HepG2 (cell line): ENCODE data around the gene CXXC5. TPM values are rescaled to one million over a fixed set of nuclear protein-coding genes. Genes with fewer than 3 reads are reported as not detected.

Experiments used
- ARID2 ChIP-seq: sonication (generic); formaldehyde crosslinking; IDR thresholded peaks from 2 replicates; pipeline ENCODE4 v1.8.1; 2022; ENCODE audit warnings: mild to moderate bottlenecking, missing genetic modification reagents, borderline replicate concordance
- IKZF4 ChIP-seq: sonication (generic); formaldehyde crosslinking; IDR thresholded peaks from 2 replicates; pipeline ENCODE4 v1.5.1; 2020; ENCODE audit warnings: borderline replicate concordance, mild to moderate bottlenecking, low read depth, missing genetic modification reagents; ENCODE audit errors: not compliant biosample characterization
- NCOA5 ChIP-seq: sonication (generic); formaldehyde crosslinking; IDR thresholded peaks from 2 replicates; pipeline ENCODE4 v1.4.0; 2020; ENCODE audit warnings: missing genetic modification reagents
- PCBP2 ChIP-seq: fragments of 200-400 bp; formaldehyde crosslinking; optimal IDR thresholded peaks from 2 replicates; pipeline ENCODE3; 2018; ENCODE audit warnings: low read length, low read depth; ENCODE audit not compliant: poor library complexity, severe bottlenecking
- SMYD3 ChIP-seq: sonication (generic); formaldehyde crosslinking; IDR thresholded peaks from 2 replicates; pipeline ENCODE4 v1.8.1; 2023; ENCODE audit warnings: mild to moderate bottlenecking, missing genetic modification reagents
- TARDBP ChIP-seq: sonication (generic); formaldehyde crosslinking; IDR thresholded peaks from 2 replicates; pipeline ENCODE4 v1.8.0; 2022; ENCODE audit warnings: mild to moderate bottlenecking, missing genetic modification reagents
- THYN1 ChIP-seq: sonication (generic); formaldehyde crosslinking; IDR thresholded peaks from 2 replicates; pipeline ENCODE4 v1.8.1; 2023; ENCODE audit warnings: low read depth, mild to moderate bottlenecking, moderate library complexity, missing genetic modification reagents, borderline replicate concordance
- WIZ ChIP-seq: sonication (generic); formaldehyde crosslinking; IDR thresholded peaks from 2 replicates; pipeline ENCODE4 v1.5.1; 2020; ENCODE audit warnings: mild to moderate bottlenecking, missing genetic modification reagents
- ZBTB20 ChIP-seq: sonication (generic); formaldehyde crosslinking; IDR thresholded peaks from 2 replicates; pipeline ENCODE4 v1.8.1; 2023; ENCODE audit warnings: missing genetic modification reagents, low read depth, mild to moderate bottlenecking, borderline replicate concordance
- ZBTB7A ChIP-seq: sonication (generic); formaldehyde crosslinking; IDR thresholded peaks from 2 replicates; pipeline ENCODE4 v1.8.0; 2022; ENCODE audit warnings: mild to moderate bottlenecking, missing genetic modification reagents
- ZFX ChIP-seq: sonication (generic); formaldehyde crosslinking; IDR thresholded peaks from 2 replicates; pipeline ENCODE4 v1.4.0; 2020; ENCODE audit warnings: mild to moderate bottlenecking, low read depth, missing genetic modification reagents, moderate library complexity
- ZKSCAN1 ChIP-seq: fragments of 150-350 bp; IDR thresholded peaks from 2 replicates; pipeline ENCODE4 v1.6.1; 2014; ENCODE audit warnings: low read length
- ZNF101 ChIP-seq: sonication (generic); formaldehyde crosslinking; IDR thresholded peaks from 2 replicates; pipeline ENCODE4 v1.4.0; 2020; ENCODE audit warnings: mild to moderate bottlenecking, low read depth, missing genetic modification reagents, borderline replicate concordance
- ZNF335 ChIP-seq: sonication (generic); formaldehyde crosslinking; IDR thresholded peaks from 2 replicates; pipeline ENCODE4 v1.4.0; 2020; ENCODE audit warnings: missing genetic modification reagents
- ZNF776 ChIP-seq: sonication (generic); formaldehyde crosslinking; IDR thresholded peaks from 2 replicates; pipeline ENCODE4 v1.4.0; 2020; ENCODE audit warnings: mild to moderate bottlenecking, missing genetic modification reagents
- polyA plus RNA-seq, 8 experiments: library from polyadenylated mRNA; depleted of rRNA in 3 of 8; stranded (reverse) in 7 of 8; unstranded in 1 of 8; fragments of >200 nt; fragmentation: Illumina TruSeq in 4 of 8; extraction: Trizol in 4 of 8; gene quantifications; 2 replicates each; pipeline versions ENCODE4 v1.2.1 to v1.2.3, GENCODE V29; 2011 to 2016; ENCODE audit warnings: low read depth in 4 of 8, missing spikeins in 1 of 8, mixed read lengths in 1 of 8; ENCODE audit not compliant: insufficient read depth in 1 of 8
- total RNA-seq, 5 experiments: library from RNA; depleted of rRNA; stranded (reverse); fragments of >200 nt; fragmentation: Illumina TruSeq; extraction: Trizol; gene quantifications; 2 replicates each; pipeline ENCODE4 v1.2.3, GENCODE V29; 2016; ENCODE audit warnings: low read depth in 1 of 5
- TF ChIP-seq, protein P1 (sequence below): sonication (generic); formaldehyde crosslinking; IDR thresholded peaks from 2 replicates; pipeline ENCODE4 v1.8.0; 2022; ENCODE audit warnings: missing genetic modification reagents, mild to moderate bottlenecking, inconsistent platforms, borderline replicate concordance
- TF ChIP-seq, protein P2 (sequence below): sonication (generic); formaldehyde crosslinking; IDR thresholded peaks from 2 replicates; pipeline ENCODE4 v1.8.1; 2023; ENCODE audit warnings: mild to moderate bottlenecking, missing genetic modification reagents, borderline replicate concordance
- TF ChIP-seq, protein P3 (sequence below): sonication (generic); formaldehyde crosslinking; IDR thresholded peaks from 2 replicates; pipeline ENCODE4 v1.4.0; 2020; ENCODE audit warnings: missing genetic modification reagents, mild to moderate bottlenecking, borderline replicate concordance
- TF ChIP-seq, protein P4 (sequence below), 2 experiments: sonication (generic) in 1 of 2; formaldehyde crosslinking in 1 of 2; IDR thresholded peaks; 2 replicates each; pipeline versions ENCODE4 v1.5.1 to v1.6.1; 2011 to 2020; ENCODE audit warnings: borderline replicate concordance in 1 of 2, low read depth in 1 of 2, low read length in 1 of 2, mild to moderate bottlenecking in 1 of 2, missing genetic modification reagents in 1 of 2, moderate library complexity in 1 of 2
- TF ChIP-seq, protein P5 (sequence below): sonication (generic); formaldehyde crosslinking; conservative IDR thresholded peaks from 2 replicates; pipeline ENCODE4 v1.5.0; 2020; ENCODE audit warnings: missing genetic modification reagents

Gene CXXC5
- total and polyA plus RNA-seq, 2 of the 13 experiments (the other 11 are each of a cell fraction or from before 2014, with no cell fraction given) = 32.3 to 33.0 TPM

DNA sequence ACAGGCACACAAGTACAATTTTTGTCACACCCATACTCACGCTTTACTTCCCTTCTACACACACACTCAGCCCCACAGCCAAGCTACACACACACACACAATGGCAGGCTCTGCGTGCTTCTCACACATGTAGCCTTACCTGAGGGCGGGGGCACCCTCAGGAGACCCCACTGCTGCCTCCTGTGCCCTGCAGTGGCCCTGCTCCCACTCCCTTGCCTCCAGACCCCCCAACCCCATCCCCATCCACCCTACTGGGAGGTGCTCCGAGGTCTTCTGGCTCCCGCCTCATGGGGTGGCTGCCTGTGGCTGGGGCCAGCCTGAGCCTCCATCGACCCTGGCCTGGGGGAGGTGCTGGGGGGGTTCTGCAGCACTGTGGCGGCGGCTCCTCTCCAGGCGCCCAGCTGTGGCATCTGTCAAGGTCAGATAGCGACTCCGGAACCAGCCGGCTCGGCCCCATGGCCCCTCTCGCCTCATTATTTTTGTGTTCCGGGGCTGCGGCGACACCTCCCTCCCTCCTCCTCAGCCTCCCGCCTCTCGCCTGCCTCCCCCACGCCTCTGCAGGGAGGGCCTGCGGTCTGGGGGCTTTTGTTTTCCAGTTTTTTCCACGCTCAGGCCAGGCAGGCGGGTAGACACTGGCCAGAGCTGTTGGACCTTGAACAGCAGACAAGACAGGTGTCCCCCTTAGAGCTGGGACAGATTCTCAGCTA is 21.7 kb downstream of the CXXC5 start (continued):
- TF ChIP-seq, protein P1, sequence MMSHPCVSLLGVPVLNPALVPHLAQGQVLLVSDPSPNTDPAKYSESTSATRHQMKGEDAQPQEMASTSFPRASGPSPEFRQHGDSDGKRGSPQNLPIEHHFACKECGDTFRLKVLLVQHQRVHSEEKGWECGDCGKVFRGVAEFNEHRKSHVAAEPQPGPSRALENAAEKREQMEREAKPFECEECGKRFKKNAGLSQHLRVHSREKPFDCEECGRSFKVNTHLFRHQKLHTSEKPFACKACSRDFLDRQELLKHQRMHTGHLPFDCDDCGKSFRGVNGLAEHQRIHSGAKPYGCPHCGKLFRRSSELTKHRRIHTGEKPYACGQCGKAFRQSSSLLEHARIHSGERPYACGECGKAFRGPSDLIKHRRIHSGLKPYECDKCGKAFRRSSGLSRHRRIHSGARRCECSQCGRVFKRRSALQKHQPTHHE (CRISPR knock-in tag) = no peak
- TF ChIP-seq, protein P2, sequence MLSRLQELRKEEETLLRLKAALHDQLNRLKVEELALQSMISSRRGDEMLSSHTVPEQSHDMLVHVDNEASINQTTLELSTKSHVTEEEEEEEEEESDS (CRISPR knock-in tag) = no peak
- no peak for TF ChIP-seq ZKSCAN1
- 0 out of 2 replicates have a peak, but pooled peaks have one; percentile 55 for TF ChIP-seq ZNF776
- TF ChIP-seq ZBTB20 = no peak
- TF ChIP-seq PCBP2 = no peak
- no peak for TF ChIP-seq ZNF101 (CRISPR knock-in tag)
- TF ChIP-seq NCOA5 (CRISPR knock-in tag) = no peak
- TF ChIP-seq, protein P3, sequence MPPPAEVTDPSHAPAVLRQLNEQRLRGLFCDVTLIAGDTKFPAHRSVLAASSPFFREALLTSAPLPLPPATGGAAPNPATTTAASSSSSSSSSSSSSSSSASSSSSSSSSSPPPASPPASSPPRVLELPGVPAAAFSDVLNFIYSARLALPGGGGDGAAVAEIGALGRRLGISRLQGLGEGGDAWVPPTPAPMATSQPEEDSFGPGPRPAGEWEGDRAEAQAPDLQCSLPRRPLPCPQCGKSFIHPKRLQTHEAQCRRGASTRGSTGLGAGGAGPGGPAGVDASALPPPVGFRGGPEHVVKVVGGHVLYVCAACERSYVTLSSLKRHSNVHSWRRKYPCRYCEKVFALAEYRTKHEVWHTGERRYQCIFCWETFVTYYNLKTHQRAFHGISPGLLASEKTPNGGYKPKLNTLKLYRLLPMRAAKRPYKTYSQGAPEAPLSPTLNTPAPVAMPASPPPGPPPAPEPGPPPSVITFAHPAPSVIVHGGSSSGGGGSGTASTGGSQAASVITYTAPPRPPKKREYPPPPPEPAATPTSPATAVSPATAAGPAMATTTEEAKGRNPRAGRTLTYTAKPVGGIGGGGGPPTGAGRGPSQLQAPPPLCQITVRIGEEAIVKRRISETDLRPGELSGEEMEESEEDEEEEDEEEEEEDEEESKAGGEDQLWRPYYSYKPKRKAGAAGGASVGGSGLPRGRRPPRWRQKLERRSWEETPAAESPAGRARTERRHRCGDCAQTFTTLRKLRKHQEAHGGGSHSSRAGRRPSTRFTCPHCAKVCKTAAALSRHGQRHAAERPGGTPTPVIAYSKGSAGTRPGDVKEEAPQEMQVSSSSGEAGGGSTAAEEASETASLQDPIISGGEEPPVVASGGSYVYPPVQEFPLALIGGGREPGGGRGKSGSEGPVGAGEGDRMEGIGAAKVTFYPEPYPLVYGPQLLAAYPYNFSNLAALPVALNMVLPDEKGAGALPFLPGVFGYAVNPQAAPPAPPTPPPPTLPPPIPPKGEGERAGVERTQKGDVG = no peak
- TF ChIP-seq TARDBP = no peak; the same call in 1 of the 2 replicates
- TF ChIP-seq ZBTB7A (CRISPR knock-in tag) = peak; percentile 38; the same call in 1 of the 2 replicates
- no peak for TF ChIP-seq SMYD3 (CRISPR knock-in tag)
- TF ChIP-seq ARID2 (CRISPR knock-in tag) = no peak
- no peak for TF ChIP-seq WIZ (CRISPR knock-in tag)
- TF ChIP-seq, protein P4, sequence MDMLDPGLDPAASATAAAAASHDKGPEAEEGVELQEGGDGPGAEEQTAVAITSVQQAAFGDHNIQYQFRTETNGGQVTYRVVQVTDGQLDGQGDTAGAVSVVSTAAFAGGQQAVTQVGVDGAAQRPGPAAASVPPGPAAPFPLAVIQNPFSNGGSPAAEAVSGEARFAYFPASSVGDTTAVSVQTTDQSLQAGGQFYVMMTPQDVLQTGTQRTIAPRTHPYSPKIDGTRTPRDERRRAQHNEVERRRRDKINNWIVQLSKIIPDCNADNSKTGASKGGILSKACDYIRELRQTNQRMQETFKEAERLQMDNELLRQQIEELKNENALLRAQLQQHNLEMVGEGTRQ (IDR thresholded peaks at IDR 0.05; ENCODE audit: low read depth, low read length) = no peak
- TF ChIP-seq, protein P4 (CRISPR knock-in tag; IDR thresholded peaks at IDR 0.05; ENCODE audit: borderline replicate concordance) = no peak
- no peak for TF ChIP-seq ZNF335 (CRISPR knock-in tag)
- TF ChIP-seq IKZF4 (CRISPR knock-in tag) = no peak
- TF ChIP-seq, protein P5, sequence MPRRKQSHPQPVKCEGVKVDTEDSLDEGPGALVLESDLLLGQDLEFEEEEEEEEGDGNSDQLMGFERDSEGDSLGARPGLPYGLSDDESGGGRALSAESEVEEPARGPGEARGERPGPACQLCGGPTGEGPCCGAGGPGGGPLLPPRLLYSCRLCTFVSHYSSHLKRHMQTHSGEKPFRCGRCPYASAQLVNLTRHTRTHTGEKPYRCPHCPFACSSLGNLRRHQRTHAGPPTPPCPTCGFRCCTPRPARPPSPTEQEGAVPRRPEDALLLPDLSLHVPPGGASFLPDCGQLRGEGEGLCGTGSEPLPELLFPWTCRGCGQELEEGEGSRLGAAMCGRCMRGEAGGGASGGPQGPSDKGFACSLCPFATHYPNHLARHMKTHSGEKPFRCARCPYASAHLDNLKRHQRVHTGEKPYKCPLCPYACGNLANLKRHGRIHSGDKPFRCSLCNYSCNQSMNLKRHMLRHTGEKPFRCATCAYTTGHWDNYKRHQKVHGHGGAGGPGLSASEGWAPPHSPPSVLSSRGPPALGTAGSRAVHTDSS = no peak
- TF ChIP-seq ZFX (CRISPR knock-in tag) = peak; percentile 59; the same call in 1 of the 2 replicates
- TF ChIP-seq THYN1 (CRISPR knock-in tag) = no peak
